Measurements from ENCODE around the gene UFSP1. TPM values are rescaled to one million over a fixed set of nuclear protein-coding genes. Genes with fewer than 3 reads are reported as not detected.
A peak's percentile ranks its signal among the peaks of the same experiment; 100 is the strongest.

The UFSP1 gene
- total RNA-seq, 2 donors from 2014 or later, result 6.2 to 7.9 TPM

GRCh38 chr7:100874577-100875355, 14.7 kb downstream of the UFSP1 start, which contains the start of gene SRRT:
TSS of gene SRRT (plus strand) at chr7:100875103. CDS start at chr7:100875591, 488 bp downstream.
- intact Hi-C loops (cut with DNase I), result no loop called here
- TF ChIP-seq POLR2A (IDR thresholded peaks at IDR 0.05) (peak; percentile 92 to 98 (median 98)), CTCF (IDR thresholded peaks at IDR 0.05) (peak in 6 of 7 experiments; percentile 30 to 86 (median 82))
- DNase-seq (peak; percentile 98 to 99 (median 99)), ATAC-seq (peak; percentile 98)
- WGBS, 2 donors, result 2 to 9% methylated on average over 10 to 76 of the region's 79 CpGs
- Histone ChIP-seq H3K4me3 (peak within 1 kb of the TSS; percentile 69 to 94), H3K36me3 (replicated peaks in 1 of 2; ENCODE audit: insufficient read depth in 1 of 2, low read depth in 2 of 2) (peaks cover 0 to 11% of the 10 kb centered on the region in 2 donors), H3K27ac (peak within 1 kb of the TSS; percentile 79 to 96 (median 89)), H3K27me3 (no peaks in the 10 kb centered on the region), H3K9me3 (no peaks in the 10 kb centered on the region), H3K4me1 (peaks cover 44% of the 10 kb centered on the region)

GRCh38 chr7:100874300-100874576, 15.3 kb downstream of the UFSP1 start:
- ATAC-seq (no peak), DNase-seq (no peak)
- peaks cover 45% of the 10 kb centered on the region for H3K4me1 ChIP-seq
- peaks cover 0 to 11% of the 10 kb centered on the region in 2 donors for H3K36me3 ChIP-seq (replicated peaks in 1 of 2; ENCODE audit: insufficient read depth in 1 of 2, low read depth in 2 of 2)
- H3K27ac ChIP-seq, result peak overlapping the region; percentile 79 to 96 (median 89)
- intact Hi-C loops (cut with DNase I), result no loop called here
- H3K4me3 ChIP-seq, result peak overlapping the region; percentile 34 to 94
- TF ChIP-seq POLR2A (IDR thresholded peaks at IDR 0.05) (no peak), CTCF (IDR thresholded peaks at IDR 0.05) (no peak)
- no peaks in the 10 kb centered on the region for H3K27me3 ChIP-seq
- H3K9me3 ChIP-seq, result no peaks in the 10 kb centered on the region
- WGBS, 2 donors, result 49 to 51% methylated on average over 6 to 8 of the region's 8 CpGs

GRCh38 chr7:100873599-100874299, 15.8 kb downstream of the UFSP1 start:
- 83 to 92% methylated on average over 6 to 10 of the region's 10 CpGs for WGBS, 2 donors
- Histone ChIP-seq H3K36me3 (replicated peaks in 1 of 2; ENCODE audit: insufficient read depth in 1 of 2, low read depth in 2 of 2) (peaks cover 0 to 11% of the 10 kb centered on the region in 2 donors), H3K27ac (peak overlapping the region in 3 of 4 donors; percentile 89 to 96 (median 89)), H3K27me3 (no peaks in the 10 kb centered on the region), H3K4me3 (peak overlapping the region in 1 of 2 donors; percentile 34), H3K4me1 (peaks cover 47% of the 10 kb centered on the region), H3K9me3 (no peaks in the 10 kb centered on the region)
- intact Hi-C loops (cut with DNase I), result no loop called here
- TF ChIP-seq CTCF (IDR thresholded peaks at IDR 0.05), result no peak
- TF ChIP-seq POLR2A (IDR thresholded peaks at IDR 0.05), result no peak
- ATAC-seq, result no peak
- no peak for DNase-seq

- no peaks in the 10 kb centered on the region for H3K9me3 ChIP-seq
- 17 to 22% methylated on average over 10 to 27 of the region's 27 CpGs for WGBS, 2 donors
- no peak for TF ChIP-seq CTCF (IDR thresholded peaks at IDR 0.05)
- TF ChIP-seq POLR2A (IDR thresholded peaks at IDR 0.05), result no peak
- H3K36me3 ChIP-seq (replicated peaks in 1 of 2; ENCODE audit: insufficient read depth in 1 of 2, low read depth in 2 of 2), result peaks cover 0 to 8% of the 10 kb centered on the region in 2 donors
- ATAC-seq (peak; percentile 16), DNase-seq (peak in 2 of 4 donors; percentile 42 to 44)
- peaks cover 41% of the 10 kb centered on the region for H3K4me1 ChIP-seq
- peak overlapping the region; percentile 60 to 69 for H3K4me3 ChIP-seq
- H3K27ac ChIP-seq, result peak overlapping the region; percentile 92 to 96 (median 94)
- intact Hi-C loops (cut with DNase I), result no loop called here
- no peaks in the 10 kb centered on the region for H3K27me3 ChIP-seq
Observed at GRCh38 chr7:100867776-100868485, 21.6 kb downstream of the UFSP1 start.

All from body of pancreas (tissue), 4 donors.